WTC11 (cell line): Measurements from ENCODE around the gene SMC5.

ENCODE experiments used
- CREM ChIP-seq: sonication (generic); formaldehyde crosslinking; IDR thresholded peaks from 2 replicates; pipeline ENCODE4 v1.8.1; 2022; ENCODE audit warnings: mild to moderate bottlenecking, missing genetic modification reagents, moderate library complexity
- EMX1 ChIP-seq: fragments of 250-450 bp; sonication (Bioruptor Pico); IDR thresholded peaks from 2 replicates; pipeline ENCODE4 v1.8.0; 2021; ENCODE audit warnings: mild to moderate bottlenecking
- FOXJ3 ChIP-seq: sonication (generic); formaldehyde crosslinking; IDR thresholded peaks from 2 replicates; pipeline ENCODE4 v1.9.0; 2021; ENCODE audit warnings: missing genetic modification reagents, mild to moderate bottlenecking, borderline replicate concordance
- IRF2 ChIP-seq: sonication (generic); formaldehyde crosslinking; IDR thresholded peaks from 2 replicates; pipeline ENCODE4 v1.8.0; 2022; ENCODE audit warnings: low read depth, missing genetic modification reagents, borderline replicate concordance
- TCF7 ChIP-seq: sonication (generic); formaldehyde crosslinking; IDR thresholded peaks from 2 replicates; pipeline ENCODE4 v1.8.0; 2022; ENCODE audit warnings: mild to moderate bottlenecking, low read depth, missing genetic modification reagents, moderate library complexity
- ZBTB21 ChIP-seq: sonication (generic); formaldehyde crosslinking; IDR thresholded peaks from 2 replicates; pipeline ENCODE4 v1.8.1; 2023; ENCODE audit warnings: mild to moderate bottlenecking, missing genetic modification reagents, borderline replicate concordance
- TF ChIP-seq, protein P1 (sequence below): fragments of 200-600 bp; IDR thresholded peaks from 2 replicates; pipeline ENCODE4 v1.8.0; 2022; ENCODE audit warnings: antibody characterized with exemption

DNA sequence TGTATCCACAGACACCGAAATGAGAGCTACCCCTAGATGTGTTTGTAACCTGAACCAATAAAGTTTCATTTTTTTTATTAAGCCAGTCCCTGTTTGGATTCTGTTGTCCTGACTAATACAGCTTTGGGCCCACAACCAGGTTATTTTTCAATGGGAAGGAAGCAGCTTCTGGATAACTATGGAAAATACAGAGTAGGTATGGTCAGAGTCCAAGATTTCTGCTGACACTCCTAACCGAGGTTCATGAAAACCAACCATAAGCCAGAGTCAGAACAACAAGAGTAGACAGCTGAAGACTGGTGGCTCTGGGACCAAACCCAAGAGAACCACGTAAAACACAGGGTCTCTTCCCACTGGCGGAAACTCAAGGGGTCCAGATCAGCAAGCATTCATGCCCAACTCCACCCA is 144.8 kb downstream of the SMC5 start:
- TF ChIP-seq IRF2 (no peak), EMX1 (no peak), FOXJ3 (CRISPR knock-in tag) (no peak), TCF7 (CRISPR knock-in tag) (no peak), ZBTB21 (CRISPR knock-in tag) (no peak), CREM (CRISPR knock-in tag) (no peak)
- TF ChIP-seq, protein P1, sequence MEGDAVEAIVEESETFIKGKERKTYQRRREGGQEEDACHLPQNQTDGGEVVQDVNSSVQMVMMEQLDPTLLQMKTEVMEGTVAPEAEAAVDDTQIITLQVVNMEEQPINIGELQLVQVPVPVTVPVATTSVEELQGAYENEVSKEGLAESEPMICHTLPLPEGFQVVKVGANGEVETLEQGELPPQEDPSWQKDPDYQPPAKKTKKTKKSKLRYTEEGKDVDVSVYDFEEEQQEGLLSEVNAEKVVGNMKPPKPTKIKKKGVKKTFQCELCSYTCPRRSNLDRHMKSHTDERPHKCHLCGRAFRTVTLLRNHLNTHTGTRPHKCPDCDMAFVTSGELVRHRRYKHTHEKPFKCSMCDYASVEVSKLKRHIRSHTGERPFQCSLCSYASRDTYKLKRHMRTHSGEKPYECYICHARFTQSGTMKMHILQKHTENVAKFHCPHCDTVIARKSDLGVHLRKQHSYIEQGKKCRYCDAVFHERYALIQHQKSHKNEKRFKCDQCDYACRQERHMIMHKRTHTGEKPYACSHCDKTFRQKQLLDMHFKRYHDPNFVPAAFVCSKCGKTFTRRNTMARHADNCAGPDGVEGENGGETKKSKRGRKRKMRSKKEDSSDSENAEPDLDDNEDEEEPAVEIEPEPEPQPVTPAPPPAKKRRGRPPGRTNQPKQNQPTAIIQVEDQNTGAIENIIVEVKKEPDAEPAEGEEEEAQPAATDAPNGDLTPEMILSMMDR, result no peak
